Stimulated activated memory B cell treated with anti-CD40 and anti-IgM and Interleukin-4, amounts not matched to agents 10 μg/mL and 1 μg/mL and 100 μg/mL, for 72 hours (primary cell): ENCODE results near the gene MECR.
"Not testable (repeated sequence)": the region's sequence is repeated elsewhere in the genome, so short reads cannot be mapped to it uniquely, and the experiment has no call there.

Experiments
- ATAC-seq: fragments of 150-1000 bp; cut with Tn5 transposase; 2 replicates; pipeline ENCODE4 v1.10.0; 2021
- H3K27ac Mint-ChIP-seq: one replicate; pipeline ENCODE4 v1.8.0; 2022; ENCODE audit warnings: mild to moderate bottlenecking, mixed read lengths
- H3K27me3 Mint-ChIP-seq: one replicate; pipeline ENCODE4 v1.8.0; 2022; ENCODE audit warnings: mixed read lengths
- H3K36me3 Mint-ChIP-seq: one replicate; pipeline ENCODE4 v1.8.0; 2022; ENCODE audit warnings: mixed read lengths
- H3K4me1 Mint-ChIP-seq: one replicate; pipeline ENCODE4 v1.8.0; 2022; ENCODE audit warnings: mixed read lengths
- H3K4me3 Mint-ChIP-seq: one replicate; pipeline ENCODE4 v1.8.0; 2022; ENCODE audit warnings: mild to moderate bottlenecking, moderate library complexity, mixed read lengths
- H3K9me3 Mint-ChIP-seq: one replicate; pipeline ENCODE4 v1.8.0; 2022; ENCODE audit warnings: mixed read lengths

Gene MECR

GRCh38 chr1:29156543-29157268 lies 74.0 kb downstream of the MECR start:
- H3K9me3 Mint-ChIP-seq = no peaks in the 10 kb centered on the region
- no peak overlapping the region for H3K4me3 Mint-ChIP-seq
- ATAC-seq = no peak
- H3K36me3 Mint-ChIP-seq = peaks cover 63% of the 10 kb centered on the region
- no peak overlapping the region for H3K27ac Mint-ChIP-seq
- no peaks in the 10 kb centered on the region for H3K4me1 Mint-ChIP-seq
- H3K27me3 Mint-ChIP-seq = no peaks in the 10 kb centered on the region

GRCh38 chr1:29152046-29152805 lies 78.5 kb downstream of the MECR start:
- Mint-ChIP-seq H3K36me3 (peaks cover 88% of the 10 kb centered on the region), H3K9me3 (no peaks in the 10 kb centered on the region), H3K4me1 (no peaks in the 10 kb centered on the region), H3K4me3 (no peak overlapping the region), H3K27ac (no peak overlapping the region), H3K27me3 (no peaks in the 10 kb centered on the region)
- ATAC-seq = no peak

GRCh38 chr1:29150346-29150745 lies 80.4 kb downstream of the MECR start:
- not testable (repeated sequence) for H3K9me3 Mint-ChIP-seq, H3K4me1 Mint-ChIP-seq, H3K27ac Mint-ChIP-seq, ATAC-seq, H3K27me3 Mint-ChIP-seq, H3K4me3 Mint-ChIP-seq
- peaks cover 91% of the 10 kb centered on the region for H3K36me3 Mint-ChIP-seq

- Mint-ChIP-seq H3K4me3 (no peak overlapping the region), H3K4me1 (no peaks in the 10 kb centered on the region), H3K27me3 (no peaks in the 10 kb centered on the region), H3K27ac (no peak overlapping the region), H3K9me3 (no peaks in the 10 kb centered on the region), H3K36me3 (peaks cover 86% of the 10 kb centered on the region)
- no peak for ATAC-seq
These were observed 81.9 kb downstream of the MECR start for GRCh38 chr1:29148656-29149491.

- Mint-ChIP-seq H3K27ac (no peak overlapping the region), H3K36me3 (peaks cover 63% of the 10 kb centered on the region), H3K4me3 (no peak overlapping the region)
These were observed 84.8 kb downstream of the MECR start for GRCh38 chr1:29145739-29146437.

GRCh38 chr1:29144178-29144577 lies 86.6 kb downstream of the MECR start:
- Mint-ChIP-seq H3K36me3 (peaks cover 47% of the 10 kb centered on the region), H3K9me3 (no peaks in the 10 kb centered on the region), H3K4me3 (no peak overlapping the region), H3K4me1 (peaks cover 7% of the 10 kb centered on the region), H3K27me3 (no peaks in the 10 kb centered on the region), H3K27ac (no peak overlapping the region)
- ATAC-seq = no peak

More at GRCh38 chr1:29145739-29146437, 84.8 kb downstream of the MECR start:
- Mint-ChIP-seq H3K9me3 (no peaks in the 10 kb centered on the region), H3K27me3 (no peaks in the 10 kb centered on the region), H3K4me1 (peaks cover 7% of the 10 kb centered on the region)
- no peak for ATAC-seq

GRCh38 chr1:29142714-29143113 lies 88.0 kb downstream of the MECR start:
- ATAC-seq = no peak
- Mint-ChIP-seq H3K27ac (no peak overlapping the region), H3K4me3 (no peak overlapping the region), H3K9me3 (no peaks in the 10 kb centered on the region), H3K4me1 (peaks cover 7% of the 10 kb centered on the region), H3K27me3 (no peaks in the 10 kb centered on the region), H3K36me3 (peaks cover 33% of the 10 kb centered on the region)
